ENCODE measurements around the gene LRRK1.

GRCh38 chr15:100997442-100997841, 78.3 kb downstream of the LRRK1 start:
- no peak for TF ChIP-seq POLR2A (IDR thresholded peaks at IDR 0.05)
- no peak for TF ChIP-seq CTCF (IDR thresholded peaks at IDR 0.05)

All from esophagus squamous epithelium (tissue), 4 donors.